ENCODE results near the gene UQCRQ.

UQCRQ gene

GRCh38 chr5:132825834-132826391, 40.5 kb upstream of the UQCRQ start:
- Histone ChIP-seq H3K4me1 (ENCODE audit: insufficient read depth, low read length) (no peaks in the 10 kb centered on the region), H3K36me3 (ENCODE audit: insufficient read depth, low read length) (no peaks in the 10 kb centered on the region), H3K9me3 (ENCODE audit: insufficient read depth, low read depth, low read length) (no peaks in the 10 kb centered on the region), H3K4me3 (ENCODE audit: low read length) (peak overlapping the region; percentile 60), H3K27me3 (ENCODE audit: insufficient read depth, low read length) (peaks cover 86% of the 10 kb centered on the region), H3K27ac (ENCODE audit: low read depth, low read length) (no peak overlapping the region), H3K9ac (ENCODE audit: low read depth, low read length) (peak overlapping the region; percentile 61)
- WGBS, result 9% methylated on average over 43 of the region's 43 CpGs

GRCh38 chr5:132826424-132827082, 39.9 kb upstream of the UQCRQ start:
- 69% methylated on average over 6 of the region's 6 CpGs for WGBS
- Histone ChIP-seq H3K27ac (ENCODE audit: low read depth, low read length) (no peak overlapping the region), H3K9me3 (ENCODE audit: insufficient read depth, low read depth, low read length) (no peaks in the 10 kb centered on the region), H3K4me3 (ENCODE audit: low read length) (peak overlapping the region; percentile 60; the same call in 1 of the 2 replicates), H3K27me3 (ENCODE audit: insufficient read depth, low read length) (peaks cover 88% of the 10 kb centered on the region), H3K9ac (ENCODE audit: low read depth, low read length) (no peak overlapping the region), H3K36me3 (ENCODE audit: insufficient read depth, low read length) (no peaks in the 10 kb centered on the region), H3K4me1 (ENCODE audit: insufficient read depth, low read length) (no peaks in the 10 kb centered on the region)

DNA sequence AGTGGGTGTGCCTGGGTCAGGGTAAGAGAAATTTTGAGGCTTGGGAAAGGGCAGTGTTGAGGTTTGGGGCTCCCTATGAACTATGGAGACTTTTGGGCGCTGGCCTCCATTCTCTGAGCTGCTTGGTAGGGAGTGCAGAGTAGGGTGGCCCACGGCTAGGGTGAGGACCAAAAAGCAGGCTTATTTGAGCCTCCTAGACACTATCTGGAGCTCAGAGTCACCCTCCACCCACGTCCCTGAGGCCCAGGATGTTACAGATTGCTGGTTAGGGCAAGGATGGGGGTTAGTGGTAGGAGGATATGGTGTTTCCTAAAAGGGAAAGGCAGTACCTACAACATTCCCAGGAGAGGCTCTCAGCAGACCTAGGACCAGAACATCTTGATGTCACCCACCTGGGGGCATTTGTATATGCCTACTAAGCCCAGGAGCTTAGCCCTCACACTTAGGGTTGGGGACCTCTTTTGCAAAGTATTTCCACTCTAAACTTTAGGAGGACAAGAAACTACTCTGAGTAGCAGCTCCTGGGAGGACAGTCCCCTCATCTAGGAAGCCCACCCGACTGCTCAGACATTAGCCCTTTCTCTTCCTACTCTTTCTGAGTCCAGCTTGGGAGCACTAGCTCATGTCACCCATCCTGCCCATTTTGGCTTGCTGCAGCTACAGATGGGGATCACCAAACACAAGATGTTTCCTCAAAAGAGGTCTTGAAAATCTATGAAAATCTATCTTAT, 38.3 kb upstream of the UQCRQ start:
- Histone ChIP-seq H3K27me3 (ENCODE audit: insufficient read depth, low read length) (peaks cover 94% of the 10 kb centered on the region), H3K4me3 (ENCODE audit: low read length) (no peak overlapping the region), H3K9me3 (ENCODE audit: insufficient read depth, low read depth, low read length) (no peaks in the 10 kb centered on the region), H3K36me3 (ENCODE audit: insufficient read depth, low read length) (no peaks in the 10 kb centered on the region), H3K4me1 (ENCODE audit: insufficient read depth, low read length) (no peaks in the 10 kb centered on the region), H3K9ac (ENCODE audit: low read depth, low read length) (no peak overlapping the region), H3K27ac (ENCODE audit: low read depth, low read length) (no peak overlapping the region)
- WGBS, result 86% methylated on average over 4 of the region's 4 CpGs

- no peak overlapping the region for H3K9ac ChIP-seq (ENCODE audit: low read depth, low read length)
- H3K9me3 ChIP-seq (ENCODE audit: insufficient read depth, low read depth, low read length), result no peaks in the 10 kb centered on the region
- 90% methylated on average over 4 of the region's 4 CpGs for WGBS
These were observed 37.5 kb upstream of the UQCRQ start for GRCh38 chr5:132828846-132829494.

DNA sequence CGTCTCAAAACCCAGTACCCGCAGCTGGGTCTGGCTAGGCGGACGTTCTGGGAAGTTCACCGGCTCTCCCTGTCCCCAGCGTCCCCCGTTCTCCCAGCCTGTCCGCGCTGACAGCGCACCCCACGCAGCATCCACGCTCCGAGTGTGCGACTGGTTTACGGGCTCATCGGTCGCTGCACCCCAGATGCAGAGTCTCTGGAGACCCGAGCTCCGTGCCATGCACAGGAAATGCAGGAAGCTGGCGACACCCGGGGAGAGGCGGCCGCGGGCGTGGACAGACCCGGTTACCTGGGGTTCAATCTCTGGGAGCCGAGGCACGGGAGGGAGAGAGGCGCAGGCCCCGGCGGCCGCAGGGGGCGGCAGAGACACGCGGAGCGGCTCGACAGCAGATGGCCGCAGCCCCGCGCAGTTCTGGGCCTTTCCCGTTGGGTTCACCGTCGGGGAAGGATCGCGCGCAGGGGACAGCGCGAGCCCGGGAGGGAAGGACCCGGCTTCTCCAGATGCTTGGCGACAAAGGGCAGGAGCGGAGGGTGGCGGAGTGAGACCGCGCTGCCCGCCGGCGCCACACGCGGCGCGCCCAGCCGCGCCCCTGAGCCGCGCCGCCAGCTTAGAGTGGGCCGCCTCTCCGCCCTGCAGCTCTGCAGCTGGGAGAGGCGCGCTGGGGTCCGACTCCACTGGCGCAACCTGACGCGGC, 36.6 kb upstream of the UQCRQ start:
- H3K27ac ChIP-seq (ENCODE audit: low read depth, low read length), result no peak overlapping the region
- WGBS, result 7% methylated on average over 75 of the region's 75 CpGs
- peak overlapping the region; percentile 65; the same call in 1 of the 2 replicates for H3K9ac ChIP-seq (ENCODE audit: low read depth, low read length)
- no peaks in the 10 kb centered on the region for H3K9me3 ChIP-seq (ENCODE audit: insufficient read depth, low read depth, low read length)
- no peaks in the 10 kb centered on the region for H3K36me3 ChIP-seq (ENCODE audit: insufficient read depth, low read length)
- peaks cover 88% of the 10 kb centered on the region for H3K27me3 ChIP-seq (ENCODE audit: insufficient read depth, low read length)
- H3K4me3 ChIP-seq (ENCODE audit: low read length), result peak overlapping the region; percentile 72
- no peaks in the 10 kb centered on the region for H3K4me1 ChIP-seq (ENCODE audit: insufficient read depth, low read length)

More at GRCh38 chr5:132828846-132829494, 37.5 kb upstream of the UQCRQ start:
- Histone ChIP-seq H3K36me3 (ENCODE audit: insufficient read depth, low read length) (no peaks in the 10 kb centered on the region), H3K27ac (ENCODE audit: low read depth, low read length) (no peak overlapping the region), H3K4me3 (ENCODE audit: low read length) (no peak overlapping the region), H3K4me1 (ENCODE audit: insufficient read depth, low read length) (no peaks in the 10 kb centered on the region), H3K27me3 (ENCODE audit: insufficient read depth, low read length) (peaks cover 95% of the 10 kb centered on the region)

GRCh38 chr5:132830436-132831094, 35.9 kb upstream of the UQCRQ start, which contains the start of gene SHROOM1:
Gene SHROOM1, minus strand, starts transcription at chr5:132830647. Its CDS starts 4,507 bp downstream, at chr5:132826140.
- H3K27me3 ChIP-seq (ENCODE audit: insufficient read depth, low read length), result peaks cover 81% of the 10 kb centered on the region

GRCh38 chr5:132831095-132831860, 35.2 kb upstream of the UQCRQ start:
- no peaks in the 10 kb centered on the region for H3K4me1 ChIP-seq (ENCODE audit: insufficient read depth, low read length)
- WGBS, result 86% methylated on average over 15 of the region's 15 CpGs
- H3K9me3 ChIP-seq (ENCODE audit: insufficient read depth, low read depth, low read length), result no peaks in the 10 kb centered on the region
- H3K27me3 ChIP-seq (ENCODE audit: insufficient read depth, low read length), result peaks cover 74% of the 10 kb centered on the region
- no peak overlapping the region for H3K9ac ChIP-seq (ENCODE audit: low read depth, low read length)
- H3K36me3 ChIP-seq (ENCODE audit: insufficient read depth, low read length), result no peaks in the 10 kb centered on the region
- no peak overlapping the region for H3K27ac ChIP-seq (ENCODE audit: low read depth, low read length)
- H3K4me3 ChIP-seq (ENCODE audit: low read length), result peak overlapping the region; percentile 72

More at GRCh38 chr5:132830436-132831094, 35.9 kb upstream of the UQCRQ start, which contains the start of gene SHROOM1:
- Histone ChIP-seq H3K9me3 (ENCODE audit: insufficient read depth, low read depth, low read length) (no peaks in the 10 kb centered on the region), H3K9ac (ENCODE audit: low read depth, low read length) (peak within 1 kb of the TSS; percentile 65), H3K4me1 (ENCODE audit: insufficient read depth, low read length) (no peaks in the 10 kb centered on the region), H3K27ac (ENCODE audit: low read depth, low read length) (no peak within 1 kb of the TSS), H3K4me3 (ENCODE audit: low read length) (peak within 1 kb of the TSS; percentile 72), H3K36me3 (ENCODE audit: insufficient read depth, low read length) (no peaks in the 10 kb centered on the region)
- WGBS, result 2% methylated on average over 78 of the region's 78 CpGs

DNA sequence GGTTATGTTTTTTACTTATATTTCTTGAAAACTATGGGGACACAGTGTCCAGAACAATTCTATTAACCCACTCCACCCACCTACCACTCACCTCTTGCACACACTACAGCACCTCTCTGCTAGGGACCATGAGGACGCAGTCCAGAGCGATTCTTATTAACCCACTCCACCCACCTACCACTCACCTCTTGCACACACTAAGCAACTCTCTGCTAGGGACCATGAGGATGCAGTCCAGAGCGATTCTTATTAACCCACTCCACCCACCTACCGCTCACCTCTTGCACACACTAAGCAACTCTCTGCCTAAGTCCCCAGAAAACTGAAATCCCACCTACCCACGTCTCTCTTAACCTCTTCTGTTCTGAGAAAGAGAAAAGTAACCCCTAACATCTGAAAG, 33.8 kb upstream of the UQCRQ start:
- 92% methylated on average over 5 of the region's 5 CpGs for WGBS
- peaks cover 61% of the 10 kb centered on the region for H3K27me3 ChIP-seq (ENCODE audit: insufficient read depth, low read length)

DNA sequence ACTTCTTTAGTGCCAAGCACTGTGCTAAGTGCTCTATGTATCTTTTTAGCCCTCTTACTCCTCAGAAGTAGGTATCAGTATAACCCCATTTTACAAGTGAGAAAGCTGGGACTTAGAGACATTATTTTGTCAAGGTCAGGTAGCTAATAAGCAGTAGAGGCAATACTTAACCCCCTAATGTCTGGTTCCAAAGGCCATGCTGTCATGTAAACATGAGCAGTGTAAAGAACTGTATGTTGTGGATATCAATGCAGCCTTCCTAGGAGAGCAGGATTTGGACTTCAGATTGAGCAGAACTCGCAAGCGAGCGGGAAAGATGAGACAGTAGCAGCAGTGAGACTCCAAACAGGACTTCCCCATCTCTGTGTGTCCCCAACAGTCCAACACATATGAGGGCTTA, 32.4 kb upstream of the UQCRQ start:
- 100% methylated on average over 3 of the region's 3 CpGs for WGBS
- Histone ChIP-seq H3K27ac (ENCODE audit: low read depth, low read length) (no peak overlapping the region), H3K4me1 (ENCODE audit: insufficient read depth, low read length) (no peaks in the 10 kb centered on the region), H3K9me3 (ENCODE audit: insufficient read depth, low read depth, low read length) (no peaks in the 10 kb centered on the region), H3K27me3 (ENCODE audit: insufficient read depth, low read length) (peaks cover 46% of the 10 kb centered on the region), H3K4me3 (ENCODE audit: low read length) (no peak overlapping the region), H3K36me3 (ENCODE audit: insufficient read depth, low read length) (no peaks in the 10 kb centered on the region), H3K9ac (ENCODE audit: low read depth, low read length) (no peak overlapping the region)

More for the DNA sequence above, 33.8 kb upstream of the UQCRQ start:
- no peaks in the 10 kb centered on the region for H3K36me3 ChIP-seq (ENCODE audit: insufficient read depth, low read length)
- H3K4me1 ChIP-seq (ENCODE audit: insufficient read depth, low read length), result no peaks in the 10 kb centered on the region
- no peak overlapping the region for H3K4me3 ChIP-seq (ENCODE audit: low read length)
- H3K9me3 ChIP-seq (ENCODE audit: insufficient read depth, low read depth, low read length), result no peaks in the 10 kb centered on the region
- no peak overlapping the region for H3K9ac ChIP-seq (ENCODE audit: low read depth, low read length)
- H3K27ac ChIP-seq (ENCODE audit: low read depth, low read length), result no peak overlapping the region

DNA sequence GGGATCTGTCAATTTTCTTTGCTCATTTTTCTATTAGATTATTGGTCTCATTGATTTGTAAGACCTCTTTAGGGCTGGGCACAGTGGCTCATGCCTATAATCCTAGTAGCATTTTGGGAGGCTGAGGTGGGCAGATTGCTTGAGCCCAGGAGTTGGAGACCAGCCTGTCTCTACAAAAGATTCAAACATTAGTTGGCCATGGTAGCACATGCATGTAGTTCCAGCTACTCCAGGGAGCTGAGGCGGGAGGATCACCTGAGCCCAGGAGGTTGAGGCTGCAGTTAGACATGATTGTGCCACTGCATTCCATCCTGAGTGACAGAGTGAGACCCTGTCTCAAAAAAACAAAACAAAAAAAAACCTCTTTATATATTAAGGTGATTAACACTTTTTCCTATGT, 29.6 kb upstream of the UQCRQ start:
- no peaks in the 10 kb centered on the region for H3K36me3 ChIP-seq (ENCODE audit: insufficient read depth, low read length)
- no peak overlapping the region for H3K9ac ChIP-seq (ENCODE audit: low read depth, low read length)
- peaks cover 18% of the 10 kb centered on the region for H3K27me3 ChIP-seq (ENCODE audit: insufficient read depth, low read length)
- H3K4me3 ChIP-seq (ENCODE audit: low read length), result no peak overlapping the region
- H3K27ac ChIP-seq (ENCODE audit: low read depth, low read length), result no peak overlapping the region
- H3K9me3 ChIP-seq (ENCODE audit: insufficient read depth, low read depth, low read length), result no peaks in the 10 kb centered on the region
- WGBS, result 100% methylated on average over 1 of the region's 1 CpG
- peaks cover 8% of the 10 kb centered on the region; the same call in 1 of the 2 replicates for H3K4me1 ChIP-seq (ENCODE audit: insufficient read depth, low read length)

Data from HUES64 (cell line).